HG03025 (cell line): ENCODE results near the gene TMEFF2.
A peak's percentile ranks its signal among the peaks of the same experiment; 100 is the strongest.

Experiments used
- ATAC-seq: cut with Tn5 transposase; IDR thresholded peaks from one replicate; pipeline ENCODE4 v1.9.1; 2021; ENCODE audit warnings: mild to moderate bottlenecking, moderate library complexity; ENCODE audit not compliant: unreplicated experiment, low FRiP score

Gene TMEFF2

GRCh38 chr2:192026059-192026824 lies 168.5 kb downstream of the TMEFF2 start:
- no peak for ATAC-seq

DNA sequence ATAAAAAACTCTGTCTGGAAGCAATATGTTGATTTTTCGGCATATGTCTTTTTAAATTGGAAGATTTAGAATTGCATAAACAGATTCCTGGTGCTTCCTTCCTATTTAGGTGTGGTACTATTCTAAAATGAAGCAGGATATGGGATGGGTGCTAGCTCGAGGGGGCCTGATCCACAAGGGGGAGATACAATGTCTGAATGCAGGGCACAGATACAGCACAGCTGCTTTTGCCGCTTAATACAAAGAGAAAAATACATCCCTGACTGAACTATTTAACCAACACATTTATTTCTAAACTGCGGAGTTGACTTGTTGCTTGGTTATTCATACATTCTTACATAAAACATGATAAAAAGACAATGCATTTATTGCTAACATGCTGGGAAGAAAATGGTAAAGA lies 169.1 kb downstream of the TMEFF2 start:
- no peak for ATAC-seq

- no peak for ATAC-seq
Observed at GRCh38 chr2:192023006-192023405, 171.7 kb downstream of the TMEFF2 start.

DNA sequence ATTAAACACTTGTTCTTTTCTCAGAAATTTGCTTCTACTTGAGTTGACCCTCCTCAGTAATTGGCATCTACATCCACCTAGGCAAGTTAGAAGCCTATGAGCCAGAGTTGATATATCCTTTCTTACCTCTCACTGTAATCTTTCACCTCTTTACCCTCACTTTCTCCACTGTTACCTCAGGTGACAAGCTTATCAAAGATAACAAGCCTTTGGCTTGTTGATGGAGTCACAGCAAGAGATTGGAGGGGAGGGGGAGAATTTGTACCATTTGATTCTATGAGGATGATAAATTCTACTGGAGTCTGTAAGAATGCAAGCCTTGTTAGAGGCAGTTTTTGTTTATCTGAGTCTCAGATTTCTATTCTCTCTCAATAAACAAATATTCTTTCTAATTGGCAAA lies 176.9 kb downstream of the TMEFF2 start:
- no peak for ATAC-seq

GRCh38 chr2:192016265-192016664 lies 178.5 kb downstream of the TMEFF2 start:
- no peak for ATAC-seq

- ATAC-seq, result no peak
Observed at GRCh38 chr2:192013211-192013610, 181.5 kb downstream of the TMEFF2 start.

DNA sequence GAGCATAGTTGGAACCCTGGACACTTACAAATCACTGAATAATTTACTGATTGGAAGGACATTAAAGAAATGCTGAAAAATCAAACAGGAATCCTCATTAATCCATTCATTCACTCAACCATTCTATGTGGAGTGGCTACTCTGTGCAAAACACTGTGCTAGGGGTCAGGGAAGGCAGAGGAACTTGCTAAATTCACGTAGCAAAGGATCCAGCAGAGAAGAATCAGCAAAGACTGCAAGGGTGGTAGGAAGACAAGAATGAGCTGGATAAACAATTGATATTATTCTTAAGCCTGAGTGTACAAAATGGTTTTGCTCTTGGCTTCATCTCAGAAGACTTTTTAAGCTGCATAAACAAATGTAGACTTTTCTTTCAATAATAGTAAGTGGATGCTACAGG lies 183.5 kb downstream of the TMEFF2 start:
- ATAC-seq, result no peak

DNA sequence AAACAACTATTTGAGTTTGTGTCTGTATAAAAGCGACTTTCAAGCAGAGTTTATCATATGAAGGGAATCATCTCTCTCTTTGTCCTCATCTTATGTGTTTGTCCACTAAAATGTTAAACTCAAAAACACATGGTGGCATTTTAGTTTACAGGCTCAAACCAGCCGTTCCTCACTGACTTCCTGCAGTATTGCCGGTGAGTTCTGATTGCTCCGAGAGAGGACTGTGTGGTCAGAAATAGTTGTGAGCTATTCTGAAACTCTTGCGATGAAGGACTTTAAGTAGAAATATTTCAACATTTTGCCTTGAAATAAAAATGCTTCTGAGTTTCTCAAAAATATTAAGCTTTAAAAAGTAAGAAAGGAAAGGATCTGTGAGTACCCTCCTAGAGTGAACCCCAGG lies 184.7 kb downstream of the TMEFF2 start:
- ATAC-seq, result no peak

DNA sequence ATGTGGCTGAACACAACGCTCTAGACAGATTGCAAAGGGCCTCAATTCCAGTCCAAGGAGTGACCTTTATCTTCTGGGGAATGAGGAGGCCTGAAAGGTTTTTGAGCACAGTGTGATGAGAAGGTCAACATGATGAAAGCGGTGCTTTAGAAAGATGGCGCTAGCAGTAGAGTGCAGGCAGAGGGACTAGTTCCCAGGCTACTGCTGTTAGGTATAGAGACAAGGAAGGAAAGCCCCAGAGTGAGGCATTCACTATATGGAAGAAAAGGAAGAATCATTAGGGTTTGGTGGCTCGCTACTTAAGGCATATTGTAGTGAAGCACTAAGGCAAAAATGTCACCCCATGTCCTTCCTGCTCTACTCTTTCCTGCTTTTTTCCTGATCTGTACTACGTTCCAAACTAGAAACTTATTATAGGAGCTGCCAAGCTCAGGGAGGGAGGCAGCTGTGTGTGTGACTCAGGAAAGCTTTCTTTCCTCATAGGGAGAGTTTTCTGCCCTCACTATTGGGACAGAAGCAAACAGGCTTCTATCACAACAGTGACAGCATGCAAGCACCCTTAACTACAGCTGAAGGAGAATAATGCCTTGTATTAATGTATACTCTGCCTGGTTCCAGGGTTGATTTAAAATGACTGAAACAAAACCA lies 187.0 kb downstream of the TMEFF2 start:
- no peak for ATAC-seq

- ATAC-seq, result no peak
Observed at GRCh38 chr2:192005211-192005610, 189.5 kb downstream of the TMEFF2 start.

GRCh38 chr2:192004188-192004963 lies 190.4 kb downstream of the TMEFF2 start:
- ATAC-seq, result peak; percentile 81

DNA sequence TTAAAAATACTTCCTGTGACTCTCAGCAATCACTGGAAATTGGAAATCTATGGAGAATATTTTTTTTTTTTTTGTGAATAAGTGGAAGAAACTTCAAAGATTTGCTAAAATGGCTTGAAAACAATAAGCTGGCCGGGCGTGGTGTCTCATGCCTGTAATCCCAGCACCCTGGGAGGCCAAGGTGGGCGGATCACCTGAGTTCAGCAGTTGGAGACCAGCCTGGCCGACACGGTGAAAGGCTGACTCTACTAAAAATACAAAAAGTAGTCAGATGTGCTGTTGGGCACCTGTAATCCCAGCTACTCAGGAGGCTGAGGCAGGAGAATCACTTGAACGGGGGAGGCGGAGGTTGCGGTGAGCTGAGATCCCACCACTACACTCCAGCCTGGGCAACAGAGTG lies 192.3 kb downstream of the TMEFF2 start:
- no peak for ATAC-seq

DNA sequence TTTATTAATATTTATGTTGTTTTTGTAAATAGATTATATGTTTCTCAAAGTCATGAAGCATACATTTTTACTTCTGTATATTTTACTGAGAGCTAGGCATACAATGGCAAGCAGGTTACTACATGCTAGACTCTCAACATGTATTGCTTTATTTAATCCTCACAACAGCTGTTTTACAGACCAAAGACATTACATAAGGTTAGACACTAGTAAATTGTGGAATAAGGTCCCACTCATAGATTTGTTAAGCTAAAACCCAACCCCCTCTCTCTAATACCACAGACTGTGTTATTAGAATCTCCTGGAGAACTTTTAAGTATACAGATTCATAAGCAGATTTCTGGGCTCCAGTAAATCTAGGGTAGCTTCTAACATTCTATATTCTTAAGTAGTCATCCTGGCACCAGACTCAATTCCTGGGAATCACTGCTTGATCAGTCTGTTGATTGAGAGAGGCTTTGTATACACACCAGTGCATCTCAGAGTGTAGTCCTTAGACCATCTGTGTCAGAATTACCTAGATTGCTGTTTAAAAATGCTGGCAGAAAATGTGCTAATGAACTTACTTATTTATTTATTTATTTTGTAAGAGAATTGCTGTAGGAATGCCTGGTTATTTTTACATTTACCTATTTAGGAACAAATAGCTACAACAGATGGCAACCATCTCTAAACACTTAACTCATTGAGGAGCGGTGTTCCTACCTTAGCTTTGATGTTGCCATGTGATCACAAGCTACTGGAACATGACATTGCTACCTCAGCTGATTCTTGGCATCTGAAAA lies 194.3 kb downstream of the TMEFF2 start:
- ATAC-seq, result no peak

DNA sequence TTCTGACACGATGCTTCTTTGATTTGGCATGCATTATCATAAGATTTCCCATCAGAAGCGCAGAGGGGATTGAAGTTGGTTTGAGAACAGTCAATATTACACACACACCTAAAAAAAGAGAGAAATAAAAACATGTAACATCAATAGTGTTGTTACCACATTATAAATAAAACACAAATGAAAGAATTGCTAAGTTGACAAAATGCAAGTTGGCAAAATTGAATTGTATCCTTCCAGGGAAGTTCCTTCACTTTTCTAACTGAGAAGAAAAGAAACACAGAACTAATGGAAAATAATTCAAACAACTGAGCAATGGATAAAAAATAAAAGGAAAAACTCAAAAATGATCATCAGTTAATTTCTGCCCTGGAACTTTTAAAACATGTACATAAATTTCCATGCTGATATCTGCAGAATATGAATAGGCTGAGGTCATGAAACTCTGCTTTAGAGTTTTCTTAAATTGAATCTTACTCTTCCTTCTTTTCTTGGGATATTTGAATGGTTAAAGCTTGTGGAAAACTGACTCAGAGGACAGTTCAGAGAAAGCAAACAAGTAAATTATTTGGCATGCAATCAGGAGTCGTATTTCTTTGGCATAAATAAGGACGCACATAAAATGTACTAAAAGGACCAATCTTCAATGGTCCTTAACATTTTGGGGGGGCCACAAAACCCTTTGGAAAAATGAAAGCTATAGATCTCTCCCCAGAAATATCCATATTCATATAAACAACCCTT lies 195.5 kb downstream of the TMEFF2 start:
- ATAC-seq, result no peak

- no peak for ATAC-seq
Observed at GRCh38 chr2:191995285-191995684, 199.4 kb downstream of the TMEFF2 start.

DNA sequence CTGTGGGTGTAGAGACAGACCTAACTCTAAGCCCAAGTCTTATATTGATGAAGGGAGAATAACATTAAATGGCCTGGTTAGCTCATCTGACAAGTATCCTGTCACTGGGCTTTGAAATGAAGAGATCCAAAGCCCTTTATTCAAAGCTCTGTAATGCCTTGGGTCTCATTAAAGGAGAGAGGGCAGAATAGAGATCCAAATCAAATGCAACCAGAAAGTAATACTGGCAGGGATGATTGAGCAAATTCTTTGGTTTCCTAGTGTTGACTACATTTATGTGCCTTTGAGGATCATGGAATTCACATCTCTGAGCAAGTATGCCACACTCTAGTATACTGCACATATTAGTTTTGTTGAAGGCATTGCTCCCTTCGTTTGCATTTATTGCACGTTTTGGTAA lies 200.0 kb downstream of the TMEFF2 start:
- no peak for ATAC-seq

- no peak for ATAC-seq
Observed at GRCh38 chr2:191991442-191991841, 203.3 kb downstream of the TMEFF2 start.

DNA sequence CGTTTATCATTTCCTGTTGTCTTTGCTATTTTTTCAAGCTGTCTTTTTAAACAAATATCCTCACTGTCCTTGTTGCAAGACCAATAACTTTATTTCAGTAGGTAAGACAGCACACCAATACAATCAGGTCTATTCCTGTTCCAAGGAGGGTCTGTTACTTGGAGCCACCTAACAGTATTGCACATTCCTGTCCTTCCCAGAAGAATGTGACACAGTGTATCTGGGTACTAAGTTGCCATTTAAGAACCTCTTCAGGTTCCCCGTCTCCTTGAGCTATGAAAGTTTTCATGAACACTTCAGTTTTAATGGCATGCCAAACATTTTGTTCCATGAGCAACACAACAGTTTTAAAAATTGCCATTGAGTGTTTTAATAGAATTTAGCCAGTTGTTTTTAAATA lies 209.0 kb downstream of the TMEFF2 start:
- no peak for ATAC-seq

GRCh38 chr2:191983591-191983990 lies 211.1 kb downstream of the TMEFF2 start:
- no peak for ATAC-seq

GRCh38 chr2:191983186-191983585 lies 211.5 kb downstream of the TMEFF2 start:
- no peak for ATAC-seq
